Subcutaneous adipose tissue (tissue), 4 donors: ENCODE results near the gene MRPL1. TPM values are rescaled to one million over a fixed set of nuclear protein-coding genes. Genes with fewer than 3 reads are reported as not detected.

ENCODE experiments used
- total RNA-seq, 4 donors: library from RNA; depleted of rRNA; stranded (reverse); fragments of >200 nt; gene quantifications; one replicate each; pipeline ENCODE4 v1.1.0, GENCODE V29; 2016
- TF ChIP-seq, protein P1 (sequence below): fragments of 450-650 bp; IDR thresholded peaks from one replicate; pipeline ENCODE4 v1.5.1; 2016; ENCODE audit warnings: low read depth, mild to moderate bottlenecking, control low read depth, antibody characterized with exemption, moderate library complexity

MRPL1 gene
- total RNA-seq, 4 donors from 2014 or later, result 12.8 to 36.8 (median 25.1) TPM

DNA sequence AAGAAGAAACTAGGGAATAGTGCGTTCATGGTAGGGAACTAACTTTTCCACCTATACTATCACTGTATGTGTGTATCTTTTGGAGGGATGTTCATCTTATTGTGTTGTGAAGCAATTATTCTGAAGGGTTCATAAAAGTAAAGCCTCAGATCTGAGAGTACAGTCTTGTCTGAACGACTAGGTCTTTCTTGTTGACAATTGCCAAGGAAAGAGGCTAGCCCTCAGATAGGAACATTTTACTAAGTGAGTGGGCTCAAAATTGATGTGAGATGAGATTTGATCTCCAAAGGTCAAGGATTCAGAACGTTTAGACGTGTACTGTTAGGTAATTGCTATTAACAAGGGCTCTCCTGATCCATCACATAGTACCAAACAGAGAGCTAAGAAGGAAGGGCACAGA lies 28.2 kb upstream of the MRPL1 start:
- TF ChIP-seq, protein P1, sequence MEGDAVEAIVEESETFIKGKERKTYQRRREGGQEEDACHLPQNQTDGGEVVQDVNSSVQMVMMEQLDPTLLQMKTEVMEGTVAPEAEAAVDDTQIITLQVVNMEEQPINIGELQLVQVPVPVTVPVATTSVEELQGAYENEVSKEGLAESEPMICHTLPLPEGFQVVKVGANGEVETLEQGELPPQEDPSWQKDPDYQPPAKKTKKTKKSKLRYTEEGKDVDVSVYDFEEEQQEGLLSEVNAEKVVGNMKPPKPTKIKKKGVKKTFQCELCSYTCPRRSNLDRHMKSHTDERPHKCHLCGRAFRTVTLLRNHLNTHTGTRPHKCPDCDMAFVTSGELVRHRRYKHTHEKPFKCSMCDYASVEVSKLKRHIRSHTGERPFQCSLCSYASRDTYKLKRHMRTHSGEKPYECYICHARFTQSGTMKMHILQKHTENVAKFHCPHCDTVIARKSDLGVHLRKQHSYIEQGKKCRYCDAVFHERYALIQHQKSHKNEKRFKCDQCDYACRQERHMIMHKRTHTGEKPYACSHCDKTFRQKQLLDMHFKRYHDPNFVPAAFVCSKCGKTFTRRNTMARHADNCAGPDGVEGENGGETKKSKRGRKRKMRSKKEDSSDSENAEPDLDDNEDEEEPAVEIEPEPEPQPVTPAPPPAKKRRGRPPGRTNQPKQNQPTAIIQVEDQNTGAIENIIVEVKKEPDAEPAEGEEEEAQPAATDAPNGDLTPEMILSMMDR, result no peak

DNA sequence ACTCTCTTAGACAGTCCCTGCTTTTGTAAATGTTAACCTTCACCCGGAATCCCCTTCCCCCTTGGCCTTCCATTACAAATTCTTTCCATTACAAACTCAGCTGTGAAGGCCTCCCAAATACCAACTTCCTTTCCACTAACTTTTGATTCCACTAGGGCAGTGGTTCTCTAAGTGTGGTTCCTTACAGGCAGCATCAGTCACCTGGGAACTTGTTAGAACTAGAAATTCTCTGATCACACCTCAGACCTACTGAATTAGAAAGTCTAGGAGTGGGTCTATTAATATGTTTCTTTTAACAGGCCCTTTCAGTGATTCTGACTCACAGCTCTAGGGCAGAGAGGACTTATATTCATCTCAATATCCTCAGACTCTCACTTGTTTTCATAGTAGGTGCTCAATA lies 19.0 kb upstream of the MRPL1 start:
- TF ChIP-seq, protein P1, result no peak

DNA sequence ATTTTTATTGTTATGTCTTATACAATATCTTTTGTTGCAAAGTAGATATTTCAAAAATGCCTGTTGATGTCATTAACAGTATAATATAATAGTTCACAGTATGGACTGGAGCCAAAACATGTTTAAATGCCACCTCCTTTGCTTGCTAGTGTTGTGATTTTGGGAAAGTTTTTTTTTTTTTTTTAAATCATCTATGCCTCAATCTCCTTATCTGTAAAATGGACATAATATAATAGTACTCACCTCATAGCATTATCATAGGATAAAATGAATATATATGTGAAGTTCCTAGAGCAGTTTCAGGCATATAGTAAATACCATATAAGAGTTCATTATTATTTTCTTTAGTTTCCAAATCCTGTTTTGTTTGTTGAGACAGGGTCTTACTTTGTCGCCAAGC lies 18.3 kb upstream of the MRPL1 start:
- TF ChIP-seq, protein P1, result no peak

DNA sequence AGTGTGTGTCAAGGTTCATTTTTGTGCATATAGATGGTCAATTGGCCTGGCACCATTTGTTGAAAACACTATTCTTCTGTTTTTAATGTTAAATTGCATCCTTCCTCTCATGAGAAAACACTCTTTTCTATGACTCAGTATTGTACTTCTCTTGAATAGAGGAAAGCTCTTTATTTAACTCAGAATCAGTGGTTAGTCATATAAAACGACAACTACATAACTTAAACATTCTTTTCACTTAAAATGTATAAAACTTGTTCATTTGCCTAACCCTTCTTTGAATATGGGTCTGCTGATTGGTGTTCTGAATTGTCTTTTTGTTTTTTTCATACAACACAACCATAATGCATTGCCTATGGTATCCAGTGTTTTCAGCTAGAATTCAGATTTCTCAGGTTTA lies 17.2 kb upstream of the MRPL1 start:
- TF ChIP-seq, protein P1, result no peak

DNA sequence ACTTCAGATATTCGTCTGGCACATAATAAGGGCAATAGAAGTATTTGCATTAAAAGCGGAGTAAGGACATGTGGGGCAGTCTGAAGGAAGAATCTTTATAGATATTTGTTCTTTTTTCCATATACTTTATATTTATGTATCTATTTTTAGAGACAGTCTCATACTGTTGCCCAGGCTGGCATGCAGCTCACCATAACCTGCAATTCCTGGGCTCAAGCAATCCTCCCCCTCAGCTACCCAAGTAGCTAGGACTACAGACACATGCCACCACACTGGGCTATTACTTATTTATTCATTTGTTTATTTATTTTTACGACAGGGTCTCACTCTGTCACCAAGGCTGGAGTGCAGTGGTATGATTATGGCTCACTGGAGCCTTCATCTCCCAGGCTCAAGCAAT lies 16.7 kb upstream of the MRPL1 start:
- TF ChIP-seq, protein P1, result no peak

DNA sequence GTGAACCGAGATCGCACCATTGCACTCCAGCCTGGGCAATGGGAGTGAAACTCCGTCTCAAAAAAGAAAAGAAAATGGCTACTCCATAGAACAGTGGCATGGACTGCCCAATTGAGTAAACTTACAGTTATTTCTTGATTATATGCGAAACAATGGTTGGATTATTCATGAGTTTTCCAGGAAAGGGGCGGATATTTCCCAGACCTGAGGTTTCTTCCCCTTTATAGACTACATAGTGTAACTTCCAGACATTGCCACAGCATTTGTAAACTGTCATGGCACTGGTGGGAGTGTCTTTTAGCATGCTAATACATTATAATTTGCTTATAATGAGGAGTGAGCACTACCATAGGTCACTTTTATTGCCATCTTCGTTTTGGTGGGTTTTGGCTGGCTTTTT lies 14.1 kb upstream of the MRPL1 start:
- TF ChIP-seq, protein P1, result no peak

DNA sequence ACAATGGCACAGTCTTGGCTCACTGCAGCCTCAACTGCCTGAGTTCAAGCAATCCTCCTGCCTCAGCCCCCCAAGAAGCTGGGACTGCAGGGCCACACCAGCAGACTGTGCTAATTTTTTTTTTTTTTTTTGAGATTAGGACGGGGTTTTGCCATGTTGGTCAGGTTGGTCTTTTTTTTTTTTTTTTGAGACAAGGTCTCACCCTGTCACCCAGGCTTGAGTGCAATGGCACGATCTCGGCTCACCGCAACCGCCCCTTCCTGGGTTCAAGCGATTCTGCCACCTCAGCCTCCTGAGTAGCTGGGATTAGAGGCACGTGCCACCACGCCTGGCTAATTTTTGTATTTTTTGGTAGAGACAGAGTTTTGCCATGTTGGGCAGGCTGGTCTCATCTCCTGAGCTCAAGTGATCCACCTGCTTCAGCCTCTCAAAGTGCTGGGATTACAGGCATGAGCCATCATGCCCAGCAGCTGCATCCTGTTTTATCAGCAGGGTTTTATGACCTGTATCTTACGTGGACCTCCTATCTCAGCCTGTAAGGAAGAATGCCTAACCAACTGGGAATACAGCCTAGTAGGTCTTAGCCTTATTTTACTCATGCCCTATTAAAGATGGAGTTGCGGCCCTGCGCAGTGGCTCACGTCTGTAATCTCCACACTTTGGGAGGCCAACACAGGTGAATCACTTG lies 13.2 kb upstream of the MRPL1 start:
- TF ChIP-seq, protein P1, result no peak
